NCI-H82 (cell line): ENCODE results near the gene HCFC1.

Source experiments
- DNase-seq: peaks from one replicate; lab custom pipeline; 2025; lab: John Stamatoyannopoulos, UW

HCFC1 gene

DNA sequence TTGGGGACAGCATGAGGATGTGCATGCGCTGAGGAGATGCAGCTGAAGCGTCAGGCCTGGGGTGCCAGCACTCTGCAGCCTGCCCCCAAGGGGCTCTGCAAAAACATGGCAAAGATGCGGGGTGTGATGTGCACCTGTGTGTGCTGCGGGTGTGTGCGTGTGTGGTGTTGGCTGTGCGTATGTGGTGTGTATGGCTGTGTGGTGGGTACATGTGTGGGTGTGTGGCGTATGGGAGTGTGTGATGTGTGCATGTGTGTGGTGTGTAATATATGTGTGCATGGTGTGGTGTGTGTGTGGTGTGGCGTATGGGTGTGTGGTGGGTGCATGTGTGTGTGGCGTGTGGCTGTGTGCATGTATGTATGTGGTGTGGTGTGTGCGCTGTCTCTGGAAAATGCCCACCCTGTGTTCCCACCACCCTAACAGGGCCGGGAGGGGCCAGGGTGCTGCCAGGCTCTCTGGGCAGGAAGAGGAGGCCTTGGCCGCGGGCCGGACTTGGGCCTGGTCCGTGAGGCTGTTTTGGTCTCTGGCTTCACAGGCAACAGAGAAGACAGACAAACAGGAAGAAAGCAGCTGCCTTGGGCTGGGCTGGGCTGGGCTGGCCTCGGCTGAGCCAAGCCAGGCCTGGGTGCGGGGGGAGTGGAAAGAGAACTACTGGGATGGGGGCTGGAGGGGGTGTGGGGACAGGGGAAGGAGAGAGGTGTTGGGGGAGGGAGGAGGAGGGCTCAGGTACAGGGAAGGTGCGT is 68.2 kb downstream of the HCFC1 start:
- DNase-seq = no peak

DNA sequence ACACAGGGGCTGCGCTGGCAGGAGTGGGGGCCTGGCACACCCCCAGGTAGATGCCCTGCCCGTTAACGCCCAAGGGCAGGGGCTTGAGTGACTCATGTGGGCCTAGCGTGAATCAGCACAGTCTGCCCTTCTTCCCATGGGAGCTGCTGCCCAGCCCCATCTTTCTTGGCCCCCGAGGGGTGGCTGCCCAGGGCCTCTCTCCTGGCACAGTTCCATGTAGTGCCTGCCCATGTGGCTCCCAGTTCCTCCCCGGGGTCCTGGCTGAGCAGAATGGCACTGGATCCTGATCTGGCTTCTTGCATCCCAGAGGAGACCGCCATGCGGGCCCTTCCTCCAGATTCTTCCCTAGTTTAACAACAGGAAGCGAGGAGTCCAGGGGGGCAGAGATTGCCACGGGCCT is 69.2 kb downstream of the HCFC1 start:
- no peak for DNase-seq

DNA sequence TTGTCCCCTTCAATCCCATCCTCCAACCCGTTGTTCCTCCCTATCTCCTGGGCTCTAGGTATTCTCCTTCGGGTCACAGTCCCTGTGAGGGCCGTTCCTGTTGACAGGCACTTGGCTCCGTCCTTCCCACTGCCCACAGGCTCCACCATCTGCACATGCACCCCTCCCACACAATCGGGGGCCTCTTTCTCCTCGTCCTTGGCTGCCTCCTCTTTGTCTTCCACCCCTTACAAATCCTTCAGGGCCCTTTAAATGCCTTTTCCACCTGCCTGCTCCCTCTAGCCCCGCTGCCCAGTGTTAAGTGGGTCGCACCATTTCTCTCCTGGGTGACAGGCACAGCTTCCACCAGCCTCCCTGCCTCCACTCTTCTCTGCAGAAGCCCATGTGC is 69.9 kb downstream of the HCFC1 start:
- DNase-seq = no peak

DNA sequence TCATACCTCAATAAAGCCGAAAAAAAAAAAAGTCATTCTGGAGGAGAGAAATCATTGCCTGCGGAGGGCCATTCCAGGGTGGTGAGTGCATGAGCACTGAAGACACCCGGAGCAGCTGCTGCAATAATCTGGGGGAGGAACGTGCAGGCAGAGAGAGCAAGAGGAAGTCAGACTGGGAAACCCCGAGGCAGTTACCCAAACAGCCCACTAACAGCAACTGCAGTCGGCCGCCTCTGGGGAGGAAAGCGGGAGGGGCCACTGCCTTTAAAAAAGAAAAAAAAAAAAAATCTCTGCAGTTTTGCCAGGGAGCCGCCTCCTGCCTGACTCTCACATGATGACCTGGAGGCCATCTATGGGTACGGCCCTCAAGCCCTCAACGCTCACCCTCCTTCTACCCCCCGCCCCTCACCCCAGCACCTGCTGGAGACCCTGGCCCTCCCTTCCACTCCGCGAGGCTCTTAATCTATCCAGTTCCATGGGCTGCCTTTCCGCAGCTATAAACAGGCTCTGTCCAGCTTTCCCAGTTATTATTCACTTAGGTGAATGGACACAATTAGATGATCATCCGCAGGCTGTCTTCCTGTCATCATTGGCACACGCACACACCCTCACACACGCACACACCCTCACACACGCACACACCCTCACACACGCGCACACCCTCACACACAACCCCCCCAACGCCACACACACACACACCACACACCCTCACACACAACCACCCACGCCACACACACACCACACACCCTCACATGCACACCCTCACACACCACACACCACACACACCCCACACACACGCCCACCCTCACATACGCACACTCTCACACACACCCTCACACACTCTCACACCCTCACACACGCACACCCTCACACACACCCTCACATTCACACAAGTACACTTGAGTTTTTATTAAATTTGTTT is 70.5 kb downstream of the HCFC1 start:
- peak; percentile 70 for DNase-seq

DNA sequence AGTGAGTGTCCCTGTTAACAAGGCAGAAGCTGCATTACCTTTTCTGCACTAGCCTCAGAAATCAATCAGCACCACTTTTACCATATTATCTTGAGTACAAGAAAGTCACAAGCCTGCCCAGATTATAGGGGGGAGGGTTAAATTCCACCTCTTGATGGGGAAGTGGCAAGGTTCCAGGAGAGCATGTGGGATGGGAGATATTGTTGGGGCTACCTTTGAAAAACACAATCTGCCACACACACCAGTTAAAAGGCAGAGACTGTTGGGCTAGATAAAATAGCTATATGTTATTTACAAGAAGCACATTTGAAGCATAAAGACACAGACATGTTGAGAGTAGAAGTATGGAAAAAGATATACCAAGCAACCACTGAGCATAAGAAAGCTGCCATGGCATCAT is 73.7 kb downstream of the HCFC1 start:
- DNase-seq = peak; percentile 22
